Ovary (tissue), 3 donors: ENCODE data around the gene GSTO1.

Source experiments
- CTCF ChIP-seq, 3 donors: fragments of 450-650 bp in 2 of 3; fragments of 200-600 bp in 1 of 3; IDR thresholded peaks; one replicate each; pipeline versions ENCODE4 v1.5.1 to v1.8.0; 2016 to 2022; ENCODE audit warnings: antibody characterized with exemption in 3 of 3, mild to moderate bottlenecking in 1 of 3
- EP300 ChIP-seq: sonication (generic); formaldehyde crosslinking; IDR thresholded peaks from one replicate; pipeline ENCODE4 v1.6.1; 2017; ENCODE audit warnings: antibody characterized with exemption
- donor health status: DM: no; HTN: no; CAD: no.

GRCh38 chr10:104274762-104275721 is 20.4 kb downstream of the GSTO1 start:
- TF ChIP-seq CTCF (IDR thresholded peaks at IDR 0.05) (peak; percentile 64 to 89 (median 70)), EP300 (no peak)
